HEK293T (cell line): Measurements from ENCODE around the gene DUS1L.
"Not testable (repeated sequence)": the region's sequence is repeated elsewhere in the genome, so short reads cannot be mapped to it uniquely, and the experiment has no call there.

Experiments
- CTCF ChIA-PET: fragments of 350-600 bp; formaldehyde crosslinking; extraction: SDS; loops from one replicate; lab custom pipeline; 2021; ENCODE audit warnings: antibody characterized with exemption, inconsistent platforms; lab: Yijun Ruan, JAX
- POLR2A ChIA-PET: fragments of 350-600 bp; formaldehyde crosslinking; extraction: SDS; loops from one replicate; lab custom pipeline; 2020; ENCODE audit warnings: antibody characterized with exemption, inconsistent platforms; lab: Yijun Ruan, JAX
- DNase-seq: peaks from one replicate; pipeline ENCODE4 v3.0.0; 2012; ENCODE audit warnings: mixed read lengths; ENCODE audit errors: extremely low spot score
- ARNT ChIP-seq: fragments of 450-650 bp; IDR thresholded peaks from 2 replicates; pipeline ENCODE4 v1.6.1; 2017; ENCODE audit warnings: mild to moderate bottlenecking
- BHLHE40 ChIP-seq: fragments of 450-650 bp; IDR thresholded peaks from 2 replicates; pipeline ENCODE4 v1.6.1; 2016; ENCODE audit warnings: mild to moderate bottlenecking, moderate library complexity, borderline replicate concordance
- CTBP1 ChIP-seq: fragments of 450-650 bp; IDR thresholded peaks from 2 replicates; pipeline ENCODE4 v1.6.1; 2016; ENCODE audit warnings: borderline replicate concordance
- ELF4 ChIP-seq: fragments of 450-650 bp; IDR thresholded peaks from 2 replicates; pipeline ENCODE4 v1.6.1; 2017; ENCODE audit warnings: antibody characterized with exemption
- FOXA1 ChIP-seq: fragments of 450-650 bp; IDR thresholded peaks from 2 replicates; pipeline ENCODE4 v1.6.1; 2016; ENCODE audit warnings: mild to moderate bottlenecking
- FOXK2 ChIP-seq: fragments of 450-650 bp; IDR thresholded peaks from 2 replicates; pipeline ENCODE4 v1.6.1; 2016; ENCODE audit warnings: mild to moderate bottlenecking
- FOXM1 ChIP-seq: fragments of 450-650 bp; IDR thresholded peaks from 2 replicates; pipeline ENCODE4 v1.6.1; 2017; ENCODE audit warnings: mild to moderate bottlenecking, borderline replicate concordance
- HDGF ChIP-seq: fragments of 450-650 bp; IDR thresholded peaks from 2 replicates; pipeline ENCODE4 v1.6.1; 2017; ENCODE audit warnings: antibody characterized with exemption, borderline replicate concordance
- L3MBTL2 ChIP-seq: fragments of 450-650 bp; conservative IDR thresholded peaks from 2 replicates; pipeline ENCODE4 v1.6.1; 2016; ENCODE audit warnings: mild to moderate bottlenecking
- LEF1 ChIP-seq: fragments of 450-650 bp; IDR thresholded peaks from 2 replicates; pipeline ENCODE4 v1.6.1; 2017; ENCODE audit warnings: mild to moderate bottlenecking, borderline replicate concordance
- NFRKB ChIP-seq: fragments of 450-650 bp; IDR thresholded peaks from 2 replicates; pipeline ENCODE4 v1.6.1; 2016; ENCODE audit warnings: mild to moderate bottlenecking, moderate library complexity
- PKNOX1 ChIP-seq: fragments of 450-650 bp; IDR thresholded peaks from 2 replicates; pipeline ENCODE4 v1.6.1; 2016
- SP1 ChIP-seq: fragments of 450-650 bp; IDR thresholded peaks from 2 replicates; pipeline ENCODE4 v1.6.1; 2017
- SUZ12 ChIP-seq: fragments of 450-650 bp; IDR thresholded peaks from 2 replicates; pipeline ENCODE4 v1.6.1; 2016; ENCODE audit warnings: mild to moderate bottlenecking
- TARDBP ChIP-seq: fragments of 450-650 bp; IDR thresholded peaks from 2 replicates; pipeline ENCODE4 v1.6.1; 2016
- ZNF384 ChIP-seq: fragments of 450-650 bp; IDR thresholded peaks from 2 replicates; pipeline ENCODE4 v1.6.1; 2016

DUS1L gene

GRCh38 chr17:82041144-82041814 is 24.3 kb downstream of the DUS1L start:
- DNase-seq, result no peak
- ChIA-PET CTCF (interaction anchor here (1.1 kb wide), 1 partner anchor 21 kb away, joined by 3 read pairs; no protein-coding TSS in a partner anchor), POLR2A (interaction anchor here (1.1 to 1.5 kb wide), 3 partner anchors 9 to 105 kb away, joined by 3 read pairs; partner anchors contain the start of gene PYCR1)
- no peak for TF ChIP-seq NFRKB
- no peak for TF ChIP-seq PKNOX1
- no peak for TF ChIP-seq ARNT

- TF ChIP-seq SUZ12 (no peak), FOXK2 (no peak), FOXM1 (no peak), CTBP1 (no peak), LEF1 (no peak), PKNOX1 (no peak), TARDBP (no peak), HDGF (no peak), ARNT (no peak), BHLHE40 (no peak), NFRKB (no peak), FOXA1 (no peak), L3MBTL2 (no peak), SP1 (no peak), ELF4 (no peak), ZNF384 (no peak)
- CTCF ChIA-PET, result interaction anchor here (0.6 kb wide), 1 partner anchor 11 kb away, joined by 3 read pairs; no protein-coding TSS in a partner anchor
- POLR2A ChIA-PET, result interaction anchor here (0.7 to 1.5 kb wide), 3 partner anchors 10 to 103 kb away, joined by 3 read pairs; partner anchors contain the start of genes FASN and PYCR1
- DNase-seq, result no peak
These were observed 25.8 kb downstream of the DUS1L start for GRCh38 chr17:82039695-82040299.

GRCh38 chr17:82038796-82039409 is 26.7 kb downstream of the DUS1L start:
- CTCF ChIA-PET, result interaction anchor here (1.7 kb wide), 1 partner anchor 16 kb away, joined by 17 read pairs; the partner anchor contains the start of genes CENPX and LRRC45
- POLR2A ChIA-PET, result interaction anchor here (1.8 kb wide), 1 partner anchor 60 kb away, joined by 12 read pairs; the partner anchor contains the start of gene FASN
- not testable (repeated sequence) for DNase-seq

- ChIA-PET POLR2A (interaction anchor here (0.5 to 1.8 kb wide), 21 partner anchors 8 to 168 kb away, joined by 3 to 22 read pairs (median 4); partner anchors contain the start of genes CENPX, DUS1L, FASN and GPS1), CTCF (interaction anchor here (0.6 to 1.7 kb wide), 12 partner anchors 11 to 378 kb away, joined by 3 to 17 read pairs (median 4); partner anchors contain the start of genes CENPX, FASN, LRRC45 and NOTUM)
- TF ChIP-seq NFRKB (no peak), FOXM1 (no peak), FOXK2 (no peak), BHLHE40 (no peak), L3MBTL2 (0 out of 2 replicates have a peak, but pooled peaks have one; percentile 46), CTBP1 (no peak)
- no peak for DNase-seq
These were observed 27.8 kb downstream of the DUS1L start for GRCh38 chr17:82037889-82038195.

- TF ChIP-seq FOXM1 (no peak), LEF1 (no peak), SUZ12 (no peak), NFRKB (no peak), PKNOX1 (peak; percentile 86), TARDBP (no peak), L3MBTL2 (peak; percentile 68), SP1 (no peak), ARNT (no peak), CTBP1 (no peak), HDGF (0 out of 2 replicates have a peak, but pooled peaks have one; percentile 45), FOXK2 (no peak), FOXA1 (no peak), ELF4 (no peak)
- peak; percentile 94 for DNase-seq
- POLR2A ChIA-PET, result interaction anchor here (0.5 to 1.8 kb wide), 21 partner anchors 8 to 168 kb away, joined by 3 to 22 read pairs (median 4); partner anchors contain the start of genes CENPX, DUS1L, FASN and GPS1
- CTCF ChIA-PET, result interaction anchor here (0.6 to 1.7 kb wide), 12 partner anchors 11 to 377 kb away, joined by 3 to 17 read pairs (median 4); partner anchors contain the start of genes CENPX, FASN, LRRC45 and NOTUM
These were observed 28.3 kb downstream of the DUS1L start, which contains the start of gene DCXR for GRCh38 chr17:82037092-82037888. Gene DCXR, minus strand, starts transcription at chr17:82037697. Its CDS starts 15 bp downstream, at chr17:82037682.
